BJ (cell line): ENCODE data around the gene CNST. TPM values are rescaled to one million over a fixed set of nuclear protein-coding genes. Genes with fewer than 3 reads are reported as not detected.

ENCODE experiments used
- CTCF ChIA-PET: fragments of 350-600 bp; formaldehyde crosslinking; extraction: SDS; loops from one replicate; lab custom pipeline; 2021; ENCODE audit warnings: antibody characterized with exemption, inconsistent platforms; lab: Yijun Ruan, JAX
- POLR2A ChIA-PET: fragments of 300-600 bp; sonication (Branson Sonifier 250); formaldehyde crosslinking; extraction: SDS; loops from one replicate; lab custom pipeline; 2021; ENCODE audit warnings: antibody characterized with exemption; lab: Charles Lee
- DNase-seq: peaks from one replicate; pipeline ENCODE4 v3.0.0-alpha.2; 2011; ENCODE audit warnings: low read depth
- H3K27me3 ChIP-seq: 2 replicates; pipeline ENCODE4 v1.6.0; 2011; ENCODE audit warnings: low read length; ENCODE audit not compliant: control insufficient read depth, insufficient read depth
- H3K36me3 ChIP-seq: 2 replicates; pipeline ENCODE4 v1.5.1; 2011; ENCODE audit warnings: low read length; ENCODE audit not compliant: control insufficient read depth, insufficient read depth
- H3K4me3 ChIP-seq: 2 replicates; pipeline ENCODE4 v1.5.1; 2011; ENCODE audit warnings: low read depth, mild to moderate bottlenecking, control low read depth, low read length
- CTCF ChIP-seq: IDR thresholded peaks from 2 replicates; pipeline ENCODE4 v1.5.1; 2011; ENCODE audit warnings: low read depth, mild to moderate bottlenecking, control low read depth, inconsistent platforms, low read length, moderate library complexity; ENCODE audit not compliant: insufficient read depth
- polyA plus RNA-seq: library from polyadenylated mRNA; depleted of rRNA; stranded (reverse); fragments of >200 nt; gene quantifications from 2 replicates; pipeline ENCODE4 v1.2.3, GENCODE V29; 2011

Gene CNST
- polyA plus RNA-seq, 1 experiment = 29.7 TPM

- DNase-seq = no peak
- Histone ChIP-seq H3K4me3 (no peak overlapping the region), H3K36me3 (no peaks in the 10 kb centered on the region), H3K27me3 (no peaks in the 10 kb centered on the region; the same call in 1 of the 2 replicates)
- TF ChIP-seq CTCF = 0 out of 2 replicates have a peak, but pooled peaks have one; percentile 11
- ChIA-PET CTCF (interaction anchor here (0.6 to 1.8 kb wide), 2 partner anchors 10 to 603 kb away, joined by 4 to 7 read pairs; no protein-coding TSS in a partner anchor), POLR2A (no interaction called here)
Observed at GRCh38 chr1:246532519-246532918, 33.7 kb upstream of the CNST start.

GRCh38 chr1:246533371-246533905, 32.8 kb upstream of the CNST start:
- H3K4me3 ChIP-seq = no peak overlapping the region
- ChIA-PET POLR2A (no interaction called here), CTCF (interaction anchor here (1.2 to 1.3 kb wide), 2 partner anchors 10 to 41 kb away, joined by 3 read pairs; no protein-coding TSS in a partner anchor)
- no peak for TF ChIP-seq CTCF
- no peak for DNase-seq
- no peaks in the 10 kb centered on the region for H3K36me3 ChIP-seq
- H3K27me3 ChIP-seq = no peaks in the 10 kb centered on the region; the same call in 1 of the 2 replicates

- TF ChIP-seq CTCF = no peak
- H3K36me3 ChIP-seq = no peaks in the 10 kb centered on the region
- no peak overlapping the region for H3K4me3 ChIP-seq
- DNase-seq = no peak
- no peaks in the 10 kb centered on the region; the same call in 1 of the 2 replicates for H3K27me3 ChIP-seq
- ChIA-PET POLR2A (no interaction called here), CTCF (interaction anchor here (1.2 to 1.3 kb wide), 2 partner anchors 9 to 42 kb away, joined by 3 read pairs; no protein-coding TSS in a partner anchor)
Observed at GRCh38 chr1:246534114-246534513, 32.1 kb upstream of the CNST start.

GRCh38 chr1:246537441-246537840, 28.8 kb upstream of the CNST start:
- no peak for TF ChIP-seq CTCF
- POLR2A ChIA-PET = no interaction called here
- H3K36me3 ChIP-seq = 0 out of 2 replicates have a peak, but pooled peaks cover 1% of the 10 kb centered on the region
- H3K27me3 ChIP-seq = no peaks in the 10 kb centered on the region; the same call in 1 of the 2 replicates
- DNase-seq = no peak
- CTCF ChIA-PET = interaction anchor here (0.7 kb wide), 1 partner anchor 26 kb away, joined by 3 read pairs; no protein-coding TSS in a partner anchor
- H3K4me3 ChIP-seq = no peak overlapping the region

- Histone ChIP-seq H3K36me3 (peaks cover 2% of the 10 kb centered on the region; the same call in 1 of the 2 replicates), H3K4me3 (no peak overlapping the region), H3K27me3 (no peaks in the 10 kb centered on the region; the same call in 1 of the 2 replicates)
- DNase-seq = no peak
- ChIA-PET CTCF (interaction anchor here (0.7 kb wide), 1 partner anchor 26 kb away, joined by 3 read pairs; no protein-coding TSS in a partner anchor), POLR2A (no interaction called here)
- no peak for TF ChIP-seq CTCF
Observed at GRCh38 chr1:246537887-246538286, 28.4 kb upstream of the CNST start.
